ENCODE results near the gene SLC25A21.

Gene SLC25A21

GRCh38 chr14:36824854-36825253 lies 347.6 kb downstream of the SLC25A21 start:
- TF ChIP-seq TAF1 (IDR thresholded peaks at IDR 0.05; ENCODE audit: low read depth) = no peak
- TF ChIP-seq REST (IDR thresholded peaks at IDR 0.05; ENCODE audit: low read depth) = no peak
- TF ChIP-seq, protein P1, sequence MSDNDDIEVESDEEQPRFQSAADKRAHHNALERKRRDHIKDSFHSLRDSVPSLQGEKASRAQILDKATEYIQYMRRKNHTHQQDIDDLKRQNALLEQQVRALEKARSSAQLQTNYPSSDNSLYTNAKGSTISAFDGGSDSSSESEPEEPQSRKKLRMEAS (IDR thresholded peaks at IDR 0.05) = no peak
- no peak for TF ChIP-seq EGR1 (IDR thresholded peaks at IDR 0.05)
- no peak for TF ChIP-seq CREB1 (IDR thresholded peaks at IDR 0.05; ENCODE audit: low read depth)
- TF ChIP-seq TCF12 (IDR thresholded peaks at IDR 0.05; ENCODE audit: low read depth) = no peak
- no peak for TF ChIP-seq TEAD4 (IDR thresholded peaks at IDR 0.05)
- no peak for TF ChIP-seq ZBTB7A (IDR thresholded peaks at IDR 0.05; ENCODE audit: low read depth)
- no peak for TF ChIP-seq YY1 (IDR thresholded peaks at IDR 0.05; ENCODE audit: low read depth)
- TF ChIP-seq EP300 (IDR thresholded peaks at IDR 0.05; ENCODE audit: borderline replicate concordance) = no peak
- no peak for TF ChIP-seq NFIC (IDR thresholded peaks at IDR 0.05)
- no peak for TF ChIP-seq FOXM1 (IDR thresholded peaks at IDR 0.05; ENCODE audit: borderline replicate concordance, low read depth)
- TF ChIP-seq RAD21 (IDR thresholded peaks at IDR 0.05; ENCODE audit: low read depth) = no peak
- no peak for TF ChIP-seq CEBPB (IDR thresholded peaks at IDR 0.05)
- TF ChIP-seq, protein P2, sequence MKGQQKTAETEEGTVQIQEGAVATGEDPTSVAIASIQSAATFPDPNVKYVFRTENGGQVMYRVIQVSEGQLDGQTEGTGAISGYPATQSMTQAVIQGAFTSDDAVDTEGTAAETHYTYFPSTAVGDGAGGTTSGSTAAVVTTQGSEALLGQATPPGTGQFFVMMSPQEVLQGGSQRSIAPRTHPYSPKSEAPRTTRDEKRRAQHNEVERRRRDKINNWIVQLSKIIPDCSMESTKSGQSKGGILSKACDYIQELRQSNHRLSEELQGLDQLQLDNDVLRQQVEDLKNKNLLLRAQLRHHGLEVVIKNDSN (IDR thresholded peaks at IDR 0.05) = no peak

- TF ChIP-seq TAF1 (IDR thresholded peaks at IDR 0.05; ENCODE audit: low read depth) (no peak), CEBPB (IDR thresholded peaks at IDR 0.05) (no peak), TEAD4 (IDR thresholded peaks at IDR 0.05) (no peak), ZBTB7A (IDR thresholded peaks at IDR 0.05; ENCODE audit: low read depth) (no peak), YY1 (IDR thresholded peaks at IDR 0.05; ENCODE audit: low read depth) (no peak), RAD21 (IDR thresholded peaks at IDR 0.05; ENCODE audit: low read depth) (no peak), FOXM1 (IDR thresholded peaks at IDR 0.05; ENCODE audit: borderline replicate concordance, low read depth) (no peak), EP300 (IDR thresholded peaks at IDR 0.05; ENCODE audit: borderline replicate concordance) (no peak), CREB1 (IDR thresholded peaks at IDR 0.05; ENCODE audit: low read depth) (no peak), REST (IDR thresholded peaks at IDR 0.05; ENCODE audit: low read depth) (no peak)
- TF ChIP-seq, protein P2 (IDR thresholded peaks at IDR 0.05) = no peak
- TF ChIP-seq, protein P1 (IDR thresholded peaks at IDR 0.05) = no peak
These were observed 348.8 kb downstream of the SLC25A21 start for GRCh38 chr14:36823651-36824050.

DNA sequence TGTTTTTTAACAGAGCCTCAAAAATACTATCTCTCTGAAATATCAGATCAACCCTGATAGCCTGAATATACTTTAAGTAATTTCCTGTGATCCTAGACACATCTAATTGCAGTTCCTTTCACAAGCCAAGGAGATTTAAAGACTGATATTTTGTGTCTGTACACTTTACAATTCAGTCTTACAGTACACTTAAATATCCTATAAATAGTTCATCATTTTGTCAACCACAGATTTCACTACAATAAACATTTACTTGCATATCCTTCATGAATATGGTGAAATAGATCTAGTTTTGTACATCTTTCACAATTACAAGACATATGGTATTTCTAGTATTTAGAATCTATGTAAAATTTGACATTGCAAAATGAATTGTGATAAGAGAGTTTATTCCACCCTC lies 349.7 kb downstream of the SLC25A21 start:
- TF ChIP-seq RAD21 (IDR thresholded peaks at IDR 0.05; ENCODE audit: low read depth) = no peak
- TF ChIP-seq EP300 (IDR thresholded peaks at IDR 0.05; ENCODE audit: borderline replicate concordance) = no peak
- no peak for TF ChIP-seq CREB1 (IDR thresholded peaks at IDR 0.05; ENCODE audit: low read depth)
- no peak for TF ChIP-seq CEBPB (IDR thresholded peaks at IDR 0.05)
- no peak for TF ChIP-seq TEAD4 (IDR thresholded peaks at IDR 0.05)
- TF ChIP-seq NFIC (IDR thresholded peaks at IDR 0.05) = no peak
- TF ChIP-seq FOXM1 (IDR thresholded peaks at IDR 0.05; ENCODE audit: borderline replicate concordance, low read depth) = no peak
- TF ChIP-seq, protein P2 (IDR thresholded peaks at IDR 0.05) = no peak
- TF ChIP-seq EGR1 (IDR thresholded peaks at IDR 0.05) = no peak
- no peak for TF ChIP-seq REST (IDR thresholded peaks at IDR 0.05; ENCODE audit: low read depth)

DNA sequence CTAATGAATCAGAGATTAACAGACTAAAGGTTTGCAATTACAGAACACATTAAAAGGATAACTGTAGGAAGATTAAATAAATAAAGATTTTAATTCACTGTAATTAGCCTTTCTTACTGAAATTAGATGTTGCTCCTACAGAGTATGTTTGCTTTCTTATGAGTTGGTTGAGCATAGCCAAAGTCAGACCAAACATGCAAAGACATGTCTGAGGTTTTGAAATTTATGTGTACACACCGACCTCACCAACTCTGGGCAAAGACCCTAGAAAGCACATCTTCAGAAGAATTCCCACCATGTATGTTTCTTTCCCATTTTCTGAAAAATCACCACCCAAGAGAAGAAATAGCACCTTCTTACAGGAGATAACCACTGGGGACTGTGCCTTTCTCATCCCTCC lies 351.5 kb downstream of the SLC25A21 start:
- TF ChIP-seq YY1 (IDR thresholded peaks at IDR 0.05; ENCODE audit: low read depth) = no peak
- TF ChIP-seq CEBPB (IDR thresholded peaks at IDR 0.05) = no peak
- no peak for TF ChIP-seq ZBTB7A (IDR thresholded peaks at IDR 0.05; ENCODE audit: low read depth)
- TF ChIP-seq, protein P2 (IDR thresholded peaks at IDR 0.05) = no peak
- no peak for TF ChIP-seq FOXM1 (IDR thresholded peaks at IDR 0.05; ENCODE audit: borderline replicate concordance, low read depth)
- TF ChIP-seq TEAD4 (IDR thresholded peaks at IDR 0.05) = no peak
- TF ChIP-seq TCF12 (IDR thresholded peaks at IDR 0.05; ENCODE audit: low read depth) = no peak
- no peak for TF ChIP-seq NFIC (IDR thresholded peaks at IDR 0.05)
- TF ChIP-seq RAD21 (IDR thresholded peaks at IDR 0.05; ENCODE audit: low read depth) = no peak
- TF ChIP-seq REST (IDR thresholded peaks at IDR 0.05; ENCODE audit: low read depth) = no peak
- no peak for TF ChIP-seq TAF1 (IDR thresholded peaks at IDR 0.05; ENCODE audit: low read depth)
